ENCODE results near the gene ISG20.

- TF ChIP-seq EZH2 (IDR thresholded peaks at IDR 0.05; ENCODE audit: insufficient read depth, low read length) (no peak), CTCF (IDR thresholded peaks at IDR 0.05; ENCODE audit: insufficient read depth, low read depth, low read length) (no peak)
Measured at GRCh38 chr15:88636050-88636449, 2.8 kb upstream of the ISG20 start.
